Astrocyte (in vitro differentiated cells and primary cell): ENCODE data around the gene TFE3. TPM values are rescaled to one million over a fixed set of nuclear protein-coding genes. Genes with fewer than 3 reads are reported as not detected.

Source experiments
- DNase-seq: peaks from one replicate; pipeline ENCODE4 v3.0.0-alpha.2; 2010; ENCODE audit warnings: low read depth
- FAIRE-seq: peaks from 2 replicates; lab custom pipeline; 2011; peaks lifted over from hg19 to GRCh38; lab: Jason Lieb, UNC
- H2AFZ ChIP-seq: 2 replicates; pipeline ENCODE4 v1.6.0; 2012; ENCODE audit warnings: low read depth, low read length, inconsistent platforms
- H3K27ac ChIP-seq: 2 replicates; pipeline ENCODE4 v1.5.1; 2011; ENCODE audit warnings: low read depth, low read length, inconsistent platforms
- H3K27me3 ChIP-seq: 2 replicates; pipeline ENCODE4 v1.6.0; 2011; ENCODE audit warnings: low read length, inconsistent platforms; ENCODE audit not compliant: insufficient read depth
- H3K36me3 ChIP-seq: 2 replicates; pipeline ENCODE4 v1.5.1; 2011; ENCODE audit warnings: low read length, inconsistent platforms; ENCODE audit not compliant: insufficient read depth
- H3K4me1 ChIP-seq: 2 replicates; pipeline ENCODE4 v1.5.1; 2011; ENCODE audit warnings: low read length, inconsistent platforms; ENCODE audit not compliant: insufficient read depth
- H3K4me2 ChIP-seq: 2 replicates; pipeline ENCODE4 v1.6.0; 2012; ENCODE audit warnings: low read length, inconsistent platforms
- H3K4me3 ChIP-seq: 2 replicates; pipeline ENCODE4 v1.5.1; 2011; ENCODE audit warnings: low read depth, mild to moderate bottlenecking, low read length, inconsistent platforms; ENCODE audit not compliant: insufficient read depth
- H3K79me2 ChIP-seq: 2 replicates; pipeline ENCODE4 v1.6.0; 2012; ENCODE audit warnings: mild to moderate bottlenecking, low read length, inconsistent platforms; ENCODE audit not compliant: insufficient read depth
- H3K9ac ChIP-seq: 2 replicates; pipeline ENCODE4 v1.6.0; 2012; ENCODE audit warnings: mild to moderate bottlenecking, low read length, inconsistent platforms
- H3K9me3 ChIP-seq: 2 replicates; pipeline ENCODE4 v1.5.1; 2012; ENCODE audit warnings: low read depth, mild to moderate bottlenecking, low read length, inconsistent platforms; ENCODE audit not compliant: insufficient read depth
- H4K20me1 ChIP-seq: 2 replicates; pipeline ENCODE4 v1.6.0; 2012; ENCODE audit warnings: low read length, inconsistent platforms; ENCODE audit not compliant: insufficient read depth
- H3K27ac Mint-ChIP-seq: one replicate; pipeline ENCODE4 v1.8.0; 2021; ENCODE audit warnings: mild to moderate bottlenecking, mixed read lengths; ENCODE audit not compliant: unreplicated experiment
- H3K27me3 Mint-ChIP-seq: one replicate; pipeline ENCODE4 v1.8.0; 2021; ENCODE audit warnings: low read depth, mixed read lengths; ENCODE audit not compliant: unreplicated experiment
- H3K36me3 Mint-ChIP-seq: one replicate; pipeline ENCODE4 v1.8.0; 2021; ENCODE audit warnings: low read depth, mixed read lengths; ENCODE audit not compliant: unreplicated experiment
- H3K4me1 Mint-ChIP-seq: one replicate; pipeline ENCODE4 v1.8.0; 2021; ENCODE audit warnings: low read depth, mixed read lengths; ENCODE audit not compliant: unreplicated experiment
- H3K4me3 Mint-ChIP-seq: one replicate; pipeline ENCODE4 v1.8.0; 2021; ENCODE audit warnings: mild to moderate bottlenecking, moderate library complexity, mixed read lengths; ENCODE audit not compliant: unreplicated experiment
- H3K9me3 Mint-ChIP-seq: one replicate; pipeline ENCODE4 v1.8.0; 2021; ENCODE audit warnings: mild to moderate bottlenecking, mixed read lengths; ENCODE audit not compliant: unreplicated experiment
- EZH2 ChIP-seq: IDR thresholded peaks from 2 replicates; pipeline ENCODE4 v1.6.1; 2012; ENCODE audit warnings: mild to moderate bottlenecking, low read length, inconsistent platforms; ENCODE audit not compliant: insufficient read depth
- total RNA-seq: library from RNA; stranded (reverse); gene quantifications from 2 replicates; pipeline ENCODE4 v1.2.1, GENCODE V29; 2021
- TF ChIP-seq, protein P1 (sequence below): IDR thresholded peaks from 2 replicates; pipeline ENCODE4 v1.5.1; 2011; ENCODE audit warnings: low read depth, mild to moderate bottlenecking, inconsistent platforms, low read length, moderate library complexity; ENCODE audit not compliant: insufficient read depth

The TFE3 gene
- total RNA-seq, 1 donor from 2014 or later, result 53.4 TPM

DNA sequence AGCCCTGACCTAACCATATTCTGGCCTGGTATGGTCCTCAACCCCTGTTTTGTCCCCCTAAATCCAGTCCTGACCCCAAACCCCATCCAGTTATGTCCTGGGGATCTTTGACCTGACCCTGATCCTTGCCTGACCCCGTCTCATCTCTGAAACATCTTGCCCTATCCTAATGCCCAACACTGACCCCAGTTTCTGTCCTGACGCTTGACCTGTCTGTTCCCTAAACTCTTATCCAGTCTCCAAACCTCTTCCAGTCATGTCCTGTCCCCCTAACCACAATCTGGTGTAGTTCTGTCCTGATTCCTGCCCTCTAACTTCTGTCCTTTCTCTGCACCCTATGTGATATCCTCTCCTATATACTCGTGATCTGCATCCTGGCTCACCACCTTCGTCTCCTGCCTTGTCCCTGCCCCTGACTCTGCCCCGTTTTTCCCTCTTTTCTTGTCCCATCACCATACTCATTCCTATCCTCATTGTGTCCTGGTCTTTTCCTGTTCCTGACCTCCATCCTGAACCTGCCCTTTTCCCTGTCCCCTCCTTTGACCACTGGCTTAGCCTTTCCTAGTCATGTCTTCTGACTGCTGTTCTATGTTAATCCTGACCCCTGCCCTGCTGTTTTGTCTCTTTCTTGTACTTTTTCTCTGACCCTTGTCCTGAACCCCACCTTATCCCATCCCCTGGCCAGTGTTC, 11.1 kb upstream of the TFE3 start:
- H3K9me3 ChIP-seq, result no peaks in the 10 kb centered on the region
- H3K27me3 ChIP-seq, result no peaks in the 10 kb centered on the region
- no peaks in the 10 kb centered on the region for H3K36me3 ChIP-seq
- Mint-ChIP-seq H3K27me3 (no peaks in the 10 kb centered on the region), H3K4me3 (peak overlapping the region; percentile 91), H3K9me3 (peaks cover 2% of the 10 kb centered on the region), H3K36me3 (no peaks in the 10 kb centered on the region), H3K27ac (peak overlapping the region; percentile 72), H3K4me1 (peaks cover 11% of the 10 kb centered on the region)
- DNase-seq, result no peak
- H3K79me2 ChIP-seq, result peaks cover 4% of the 10 kb centered on the region
- no peak overlapping the region for H2AFZ ChIP-seq
- peak overlapping the region; percentile 54 for H3K4me3 ChIP-seq
- H3K4me2 ChIP-seq, result peak overlapping the region; percentile 88
- H3K9ac ChIP-seq, result peak overlapping the region; percentile 72
- H4K20me1 ChIP-seq, result no peaks in the 10 kb centered on the region
- H3K4me1 ChIP-seq, result peaks cover 7% of the 10 kb centered on the region
- H3K27ac ChIP-seq, result no peak overlapping the region
- FAIRE-seq, result peak; percentile 60
- no peak for TF ChIP-seq EZH2
- TF ChIP-seq, protein P1, sequence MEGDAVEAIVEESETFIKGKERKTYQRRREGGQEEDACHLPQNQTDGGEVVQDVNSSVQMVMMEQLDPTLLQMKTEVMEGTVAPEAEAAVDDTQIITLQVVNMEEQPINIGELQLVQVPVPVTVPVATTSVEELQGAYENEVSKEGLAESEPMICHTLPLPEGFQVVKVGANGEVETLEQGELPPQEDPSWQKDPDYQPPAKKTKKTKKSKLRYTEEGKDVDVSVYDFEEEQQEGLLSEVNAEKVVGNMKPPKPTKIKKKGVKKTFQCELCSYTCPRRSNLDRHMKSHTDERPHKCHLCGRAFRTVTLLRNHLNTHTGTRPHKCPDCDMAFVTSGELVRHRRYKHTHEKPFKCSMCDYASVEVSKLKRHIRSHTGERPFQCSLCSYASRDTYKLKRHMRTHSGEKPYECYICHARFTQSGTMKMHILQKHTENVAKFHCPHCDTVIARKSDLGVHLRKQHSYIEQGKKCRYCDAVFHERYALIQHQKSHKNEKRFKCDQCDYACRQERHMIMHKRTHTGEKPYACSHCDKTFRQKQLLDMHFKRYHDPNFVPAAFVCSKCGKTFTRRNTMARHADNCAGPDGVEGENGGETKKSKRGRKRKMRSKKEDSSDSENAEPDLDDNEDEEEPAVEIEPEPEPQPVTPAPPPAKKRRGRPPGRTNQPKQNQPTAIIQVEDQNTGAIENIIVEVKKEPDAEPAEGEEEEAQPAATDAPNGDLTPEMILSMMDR, result no peak

DNA sequence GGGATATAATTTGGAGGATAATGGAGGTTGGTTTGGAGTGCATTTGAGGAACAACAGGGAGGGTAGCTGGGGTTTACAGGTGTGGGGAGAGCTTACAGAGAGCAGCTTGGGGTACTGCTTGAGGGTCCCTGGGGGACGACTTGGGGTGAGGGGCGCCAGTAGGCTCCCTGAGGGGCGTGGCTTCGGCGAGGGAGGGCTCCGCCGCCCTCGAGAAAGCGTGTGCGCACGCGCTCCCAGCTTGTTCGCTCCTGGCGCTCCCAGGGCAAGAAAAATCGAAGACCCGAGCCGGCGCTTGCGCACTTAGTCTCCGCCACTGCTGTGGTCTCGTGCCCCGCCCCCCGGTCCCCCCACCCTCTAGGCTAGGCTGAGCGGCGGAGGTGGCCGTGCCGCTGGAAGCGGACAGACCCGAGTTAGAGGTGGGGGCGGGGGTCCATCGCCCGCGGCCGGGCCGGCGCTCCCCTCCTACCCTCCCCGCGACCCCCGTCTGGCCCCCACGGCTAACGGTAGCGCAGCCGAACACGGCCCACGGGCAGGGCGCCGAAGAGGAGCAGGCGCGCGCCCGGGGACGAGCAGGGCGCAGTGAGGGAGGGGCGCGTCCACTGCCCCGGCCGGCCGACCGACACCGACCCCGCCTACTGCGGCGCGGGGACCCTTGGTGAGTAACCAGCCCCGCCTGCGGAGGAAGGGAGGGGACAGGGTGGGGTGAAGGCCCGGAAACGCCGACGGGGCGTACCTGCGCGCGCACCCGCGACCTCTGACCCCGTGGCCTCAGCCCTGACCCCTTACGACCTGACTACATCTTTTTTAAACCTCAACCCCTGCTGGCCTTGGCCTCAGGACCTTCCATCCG, 10.3 kb upstream of the TFE3 start:
- H3K36me3 Mint-ChIP-seq, result no peaks in the 10 kb centered on the region
- Histone ChIP-seq H3K27me3 (no peaks in the 10 kb centered on the region), H3K4me2 (peak overlapping the region; percentile 88), H3K79me2 (peaks cover 4% of the 10 kb centered on the region), H3K36me3 (no peaks in the 10 kb centered on the region), H4K20me1 (no peaks in the 10 kb centered on the region), H3K9ac (peak overlapping the region; percentile 72), H3K27ac (no peak overlapping the region), H3K4me3 (peak overlapping the region; percentile 54), H2AFZ (peak overlapping the region; percentile 64), H3K4me1 (peaks cover 7% of the 10 kb centered on the region), H3K9me3 (no peaks in the 10 kb centered on the region)
- H3K27ac Mint-ChIP-seq, result no peak overlapping the region
- peak overlapping the region; percentile 91 for H3K4me3 Mint-ChIP-seq
- H3K9me3 Mint-ChIP-seq, result peaks cover 2% of the 10 kb centered on the region
- peaks cover 11% of the 10 kb centered on the region for H3K4me1 Mint-ChIP-seq
- TF ChIP-seq, protein P1, result no peak
- no peak for TF ChIP-seq EZH2
- DNase-seq (no peak), FAIRE-seq (no peak)
- no peaks in the 10 kb centered on the region for H3K27me3 Mint-ChIP-seq
